HG02610 (cell line): ENCODE measurements around the gene NUAK1.

Source experiments
- ATAC-seq: cut with Tn5 transposase; IDR thresholded peaks from one replicate; pipeline ENCODE4 v1.9.1; 2021; ENCODE audit warnings: mild to moderate bottlenecking, moderate library complexity; ENCODE audit not compliant: unreplicated experiment

Gene NUAK1

GRCh38 chr12:106066726-106067325 is 71.9 kb downstream of the NUAK1 start:
- no peak for ATAC-seq

GRCh38 chr12:106066051-106066705 is 72.6 kb downstream of the NUAK1 start:
- no peak for ATAC-seq

GRCh38 chr12:106065506-106065905 is 73.2 kb downstream of the NUAK1 start:
- ATAC-seq, result no peak

- no peak for ATAC-seq
These were observed 74.1 kb downstream of the NUAK1 start for GRCh38 chr12:106064721-106065021.

- no peak for ATAC-seq
These were observed 74.7 kb downstream of the NUAK1 start for GRCh38 chr12:106063826-106064720.

GRCh38 chr12:106062693-106063092 is 76.1 kb downstream of the NUAK1 start:
- no peak for ATAC-seq

GRCh38 chr12:106058256-106059182 is 80.2 kb downstream of the NUAK1 start:
- no peak for ATAC-seq

GRCh38 chr12:106054049-106054448 is 84.7 kb downstream of the NUAK1 start:
- no peak for ATAC-seq

GRCh38 chr12:106051853-106052531 is 86.8 kb downstream of the NUAK1 start:
- ATAC-seq, result no peak

GRCh38 chr12:106049546-106049945 is 89.2 kb downstream of the NUAK1 start:
- no peak for ATAC-seq

- no peak for ATAC-seq
These were observed 89.6 kb downstream of the NUAK1 start for GRCh38 chr12:106049105-106049504.

- no peak for ATAC-seq
These were observed 90.1 kb downstream of the NUAK1 start for GRCh38 chr12:106048676-106049075.

- no peak for ATAC-seq
These were observed 90.7 kb downstream of the NUAK1 start for GRCh38 chr12:106048016-106048415.

GRCh38 chr12:106046947-106047346 is 91.8 kb downstream of the NUAK1 start:
- ATAC-seq, result no peak

GRCh38 chr12:106046301-106046846 is 92.4 kb downstream of the NUAK1 start:
- no peak for ATAC-seq

GRCh38 chr12:106045251-106045674 is 93.5 kb downstream of the NUAK1 start:
- ATAC-seq, result no peak

GRCh38 chr12:106044773-106045172 is 94.0 kb downstream of the NUAK1 start:
- ATAC-seq, result no peak

- ATAC-seq, result no peak
These were observed 96.7 kb downstream of the NUAK1 start for GRCh38 chr12:106042037-106042436.

- ATAC-seq, result no peak
These were observed 98.2 kb downstream of the NUAK1 start for GRCh38 chr12:106040521-106040920.
